ENCODE data around the gene SLC26A5.

DNA sequence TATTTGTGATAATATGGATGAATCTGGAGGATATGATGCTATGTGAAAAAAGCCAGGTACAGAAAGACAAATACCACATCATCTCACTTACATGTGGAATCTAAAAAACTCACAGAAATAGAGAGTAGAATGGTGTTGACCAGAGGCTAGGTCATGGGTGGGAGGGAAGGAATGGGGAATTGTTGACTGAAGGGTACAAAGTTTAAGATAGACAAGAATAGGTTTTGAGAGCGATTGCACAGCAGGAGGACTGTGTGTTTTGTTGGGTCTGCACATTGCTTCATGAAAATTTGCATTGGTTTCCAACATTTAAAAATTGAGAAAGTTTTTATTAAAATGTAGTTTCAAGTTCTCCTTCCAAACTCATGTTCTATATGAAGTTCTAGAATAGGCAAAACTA, 8.4 kb downstream of the SLC26A5 start:
- TF ChIP-seq, protein P1, sequence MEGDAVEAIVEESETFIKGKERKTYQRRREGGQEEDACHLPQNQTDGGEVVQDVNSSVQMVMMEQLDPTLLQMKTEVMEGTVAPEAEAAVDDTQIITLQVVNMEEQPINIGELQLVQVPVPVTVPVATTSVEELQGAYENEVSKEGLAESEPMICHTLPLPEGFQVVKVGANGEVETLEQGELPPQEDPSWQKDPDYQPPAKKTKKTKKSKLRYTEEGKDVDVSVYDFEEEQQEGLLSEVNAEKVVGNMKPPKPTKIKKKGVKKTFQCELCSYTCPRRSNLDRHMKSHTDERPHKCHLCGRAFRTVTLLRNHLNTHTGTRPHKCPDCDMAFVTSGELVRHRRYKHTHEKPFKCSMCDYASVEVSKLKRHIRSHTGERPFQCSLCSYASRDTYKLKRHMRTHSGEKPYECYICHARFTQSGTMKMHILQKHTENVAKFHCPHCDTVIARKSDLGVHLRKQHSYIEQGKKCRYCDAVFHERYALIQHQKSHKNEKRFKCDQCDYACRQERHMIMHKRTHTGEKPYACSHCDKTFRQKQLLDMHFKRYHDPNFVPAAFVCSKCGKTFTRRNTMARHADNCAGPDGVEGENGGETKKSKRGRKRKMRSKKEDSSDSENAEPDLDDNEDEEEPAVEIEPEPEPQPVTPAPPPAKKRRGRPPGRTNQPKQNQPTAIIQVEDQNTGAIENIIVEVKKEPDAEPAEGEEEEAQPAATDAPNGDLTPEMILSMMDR (IDR thresholded peaks at IDR 0.05) = no peak
- TF ChIP-seq EZH2 (IDR thresholded peaks at IDR 0.05; ENCODE audit: borderline replicate concordance, insufficient read depth, low read depth, low read length, poor library complexity, severe bottlenecking) = no peak

Measured in B cell (primary cell).